Stomach (tissue), 9 donors: ENCODE results near the gene MEAK7. TPM values are rescaled to one million over a fixed set of nuclear protein-coding genes. Genes with fewer than 3 reads are reported as not detected.
A peak's percentile ranks its signal among the peaks of the same experiment; 100 is the strongest.

ENCODE experiments used
- DNase-seq, 2 donors: peaks; one replicate each; pipeline versions ENCODE4 v3.0.0 to v3.0.0-alpha.2; 2013 to 2019
- H3K27ac ChIP-seq, 5 donors: fragments of 200-600 bp in 4 of 5; sonication (generic) in 4 of 5; one replicate each; pipeline ENCODE4 v1.5.1; 2013 to 2019; ENCODE audit warnings: mild to moderate bottlenecking in 1 of 5, moderate library complexity in 1 of 5
- H3K27me3 ChIP-seq, 3 donors: fragments of 200-600 bp; sonication (generic); one replicate each; pipeline ENCODE4 v1.5.1; 2017 to 2019; ENCODE audit warnings: mixed run types in 1 of 3
- H3K36me3 ChIP-seq, 4 donors: fragments of 200-600 bp; sonication (generic); 1 replicate in 3 of 4; 2 replicates in 1 of 4; pipeline ENCODE4 v1.5.1; 2016 to 2019
- H3K4me1 ChIP-seq, 4 donors: fragments of 200-600 bp; sonication (generic); one replicate each; pipeline ENCODE4 v1.5.1; 2016 to 2019
- H3K4me3 ChIP-seq, 4 donors: fragments of 200-600 bp; sonication (generic) in 3 of 4; one replicate each; pipeline ENCODE4 v1.5.1; 2016 to 2019; ENCODE audit warnings: mild to moderate bottlenecking in 1 of 4
- H3K9me3 ChIP-seq, 4 donors: fragments of 200-600 bp; sonication (generic); one replicate each; pipeline ENCODE4 v1.5.1; 2016 to 2019
- EP300 ChIP-seq: sonication (generic); formaldehyde crosslinking; IDR thresholded peaks from one replicate; pipeline ENCODE4 v1.6.1; 2017; ENCODE audit warnings: antibody characterized with exemption
- POLR2A ChIP-seq, 4 donors: fragments of 450-650 bp; IDR thresholded peaks; one replicate each; pipeline ENCODE4 v1.6.1; 2016; ENCODE audit warnings: antibody characterized with exemption in 4 of 4, control low read depth in 2 of 4, mild to moderate bottlenecking in 1 of 4, moderate library complexity in 1 of 4
- POLR2AphosphoS5 ChIP-seq, 3 donors: sonication (generic); formaldehyde crosslinking; IDR thresholded peaks; one replicate each; pipeline ENCODE4 v1.6.1; 2016; ENCODE audit warnings: antibody characterized with exemption in 3 of 3
- WGBS, 5 donors: extraction: QIAGEN DNeasy Blood & Tissue Kit in 3 of 5; methylation state at CpG; one replicate each; pipeline versions ENCODE4 v1.1.5 to v1.1.7; 2013 to 2018; 5-methylcytosine and 5-hydroxymethylcytosine counted together
- intact Hi-C: fragments of 100-400 bp; cut with DNase I; formaldehyde crosslinking; loops from one replicate; pipeline ENCODE4 v1.15.1; 2023; ENCODE audit warnings: low total_unique reads
- polyA plus RNA-seq, 3 donors: library from polyadenylated mRNA; stranded (reverse); fragments of 200-250 nt; gene quantifications; one replicate each; pipeline ENCODE4 v1.2.3, GENCODE V29; 2013
- total RNA-seq, 5 donors: library from RNA; depleted of rRNA; stranded (reverse); fragments of >200 nt; gene quantifications; one replicate each; pipeline versions ENCODE4 v1.1.0 to v1.2.3, GENCODE V29; 2014 to 2016
- TF ChIP-seq, protein P1 (sequence below), 7 experiments: fragments of 450-650 bp in 4 of 7; fragments of 200-600 bp in 3 of 7; sonication (generic) in 3 of 7; IDR thresholded peaks; one replicate each; pipeline ENCODE4 v1.5.1; 2016 to 2019; ENCODE audit warnings: antibody characterized with exemption in 7 of 7, control low read depth in 2 of 7, mild to moderate bottlenecking in 1 of 7
- donor health status: healthy with polysubstance abuse.
- donor health status: Bipolar disorder and iron deficiency.
- donor health status: healthy.

Gene MEAK7
- total and polyA plus RNA-seq, 8 donors = 3.9 to 21.1 (median 6.9) TPM

DNA sequence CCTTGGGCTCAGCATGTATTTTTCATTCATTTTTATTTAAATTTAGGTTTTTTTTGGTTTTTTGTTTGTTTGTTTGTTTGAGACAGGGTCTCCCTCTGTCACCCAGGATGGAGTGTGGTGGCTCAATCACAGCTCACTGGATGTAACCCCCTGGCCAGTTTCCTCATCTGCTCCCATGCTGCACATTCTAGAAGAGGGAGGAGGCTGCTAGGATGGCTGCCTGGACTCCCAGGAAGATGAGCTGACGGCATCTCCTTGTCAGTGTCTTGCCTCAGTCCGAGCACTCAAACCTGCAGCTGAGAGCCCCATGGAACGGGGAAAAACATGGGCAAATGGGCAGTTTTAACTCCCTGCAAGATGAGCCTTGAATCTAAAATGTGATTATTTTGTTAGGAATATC is 7.5 kb downstream of the MEAK7 start:
- intact Hi-C loops = no loop called here
- TF ChIP-seq POLR2A (IDR thresholded peaks at IDR 0.05) (no peak), POLR2AphosphoS5 (IDR thresholded peaks at IDR 0.05) (no peak), EP300 (no peak)
- TF ChIP-seq, protein P1, sequence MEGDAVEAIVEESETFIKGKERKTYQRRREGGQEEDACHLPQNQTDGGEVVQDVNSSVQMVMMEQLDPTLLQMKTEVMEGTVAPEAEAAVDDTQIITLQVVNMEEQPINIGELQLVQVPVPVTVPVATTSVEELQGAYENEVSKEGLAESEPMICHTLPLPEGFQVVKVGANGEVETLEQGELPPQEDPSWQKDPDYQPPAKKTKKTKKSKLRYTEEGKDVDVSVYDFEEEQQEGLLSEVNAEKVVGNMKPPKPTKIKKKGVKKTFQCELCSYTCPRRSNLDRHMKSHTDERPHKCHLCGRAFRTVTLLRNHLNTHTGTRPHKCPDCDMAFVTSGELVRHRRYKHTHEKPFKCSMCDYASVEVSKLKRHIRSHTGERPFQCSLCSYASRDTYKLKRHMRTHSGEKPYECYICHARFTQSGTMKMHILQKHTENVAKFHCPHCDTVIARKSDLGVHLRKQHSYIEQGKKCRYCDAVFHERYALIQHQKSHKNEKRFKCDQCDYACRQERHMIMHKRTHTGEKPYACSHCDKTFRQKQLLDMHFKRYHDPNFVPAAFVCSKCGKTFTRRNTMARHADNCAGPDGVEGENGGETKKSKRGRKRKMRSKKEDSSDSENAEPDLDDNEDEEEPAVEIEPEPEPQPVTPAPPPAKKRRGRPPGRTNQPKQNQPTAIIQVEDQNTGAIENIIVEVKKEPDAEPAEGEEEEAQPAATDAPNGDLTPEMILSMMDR (IDR thresholded peaks at IDR 0.05) = no peak
- Histone ChIP-seq H3K36me3 (peaks cover 23 to 85% (median 66%) of the 10 kb centered on the region in 4 donors), H3K27ac (no peak overlapping the region), H3K9me3 (no peaks in the 10 kb centered on the region), H3K4me1 (no peaks in the 10 kb centered on the region), H3K4me3 (no peak overlapping the region), H3K27me3 (no peaks in the 10 kb centered on the region)
- 95 to 99% (median 97%) methylated on average over 3 of the region's 3 CpGs for WGBS, 5 donors
- no peak for DNase-seq

DNA sequence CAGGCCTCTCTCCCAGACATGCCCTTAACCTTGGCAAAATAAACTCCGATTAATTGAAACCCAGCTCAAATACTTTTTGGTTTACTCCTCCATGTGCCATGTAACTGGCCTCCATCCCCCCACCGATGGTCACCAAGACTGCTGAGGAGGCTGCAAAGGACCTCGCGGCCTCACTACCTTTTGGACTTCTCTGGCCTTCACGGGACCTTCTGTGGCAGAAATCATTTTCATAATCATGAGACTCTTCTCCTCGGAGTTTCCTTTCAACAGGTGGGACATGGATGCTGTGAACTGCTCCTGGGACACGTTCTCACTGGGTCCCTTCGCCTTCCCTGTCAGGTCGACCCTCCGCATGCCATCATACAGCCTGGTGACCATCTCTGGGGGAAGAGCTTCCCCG is 9.0 kb downstream of the MEAK7 start:
- Histone ChIP-seq H3K4me3 (no peak overlapping the region), H3K27ac (no peak overlapping the region), H3K36me3 (peaks cover 23 to 84% (median 64%) of the 10 kb centered on the region in 4 donors), H3K9me3 (no peaks in the 10 kb centered on the region), H3K4me1 (no peaks in the 10 kb centered on the region), H3K27me3 (no peaks in the 10 kb centered on the region)
- WGBS, 5 donors = 96 to 98% (median 97%) methylated on average over 11 of the region's 11 CpGs
- TF ChIP-seq POLR2AphosphoS5 (IDR thresholded peaks at IDR 0.05) (no peak), EP300 (no peak), POLR2A (IDR thresholded peaks at IDR 0.05) (no peak)
- TF ChIP-seq, protein P1 (IDR thresholded peaks at IDR 0.05) = no peak
- intact Hi-C loops = no loop called here
- DNase-seq = peak in 1 of 2 donors; percentile 9

DNA sequence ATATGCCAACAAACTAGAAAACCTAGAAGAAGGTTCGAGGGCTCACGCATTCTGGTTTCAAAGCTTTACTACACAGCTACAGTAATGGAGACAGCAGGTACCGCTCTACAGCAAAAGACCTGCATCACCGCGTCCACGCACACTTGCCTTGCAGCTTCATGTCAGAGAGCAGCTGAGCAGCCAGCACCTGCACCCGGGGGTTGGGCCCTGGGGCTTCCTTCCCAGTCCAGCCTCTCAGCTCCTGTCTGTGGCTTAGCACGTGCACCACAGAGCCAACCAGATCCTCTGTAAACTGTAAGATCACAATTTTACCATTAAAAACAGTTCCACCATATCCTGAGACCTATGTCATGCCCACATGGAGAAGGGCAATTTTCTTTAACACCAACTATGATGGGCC is 15.3 kb downstream of the MEAK7 start:
- H3K4me3 ChIP-seq = no peak overlapping the region
- 74 to 93% (median 86%) methylated on average over 8 of the region's 8 CpGs for WGBS, 5 donors
- peaks cover 15 to 82% (median 68%) of the 10 kb centered on the region in 4 donors for H3K36me3 ChIP-seq
- TF ChIP-seq, protein P1 (IDR thresholded peaks at IDR 0.05) = no peak
- no peak for TF ChIP-seq EP300
- no peak for TF ChIP-seq POLR2AphosphoS5 (IDR thresholded peaks at IDR 0.05)
- no peak for TF ChIP-seq POLR2A (IDR thresholded peaks at IDR 0.05)
- H3K9me3 ChIP-seq = no peaks in the 10 kb centered on the region
- no peaks in the 10 kb centered on the region for H3K4me1 ChIP-seq
- intact Hi-C loops = no loop called here
- H3K27ac ChIP-seq = no peak overlapping the region
- DNase-seq = no peak
- no peaks in the 10 kb centered on the region for H3K27me3 ChIP-seq

DNA sequence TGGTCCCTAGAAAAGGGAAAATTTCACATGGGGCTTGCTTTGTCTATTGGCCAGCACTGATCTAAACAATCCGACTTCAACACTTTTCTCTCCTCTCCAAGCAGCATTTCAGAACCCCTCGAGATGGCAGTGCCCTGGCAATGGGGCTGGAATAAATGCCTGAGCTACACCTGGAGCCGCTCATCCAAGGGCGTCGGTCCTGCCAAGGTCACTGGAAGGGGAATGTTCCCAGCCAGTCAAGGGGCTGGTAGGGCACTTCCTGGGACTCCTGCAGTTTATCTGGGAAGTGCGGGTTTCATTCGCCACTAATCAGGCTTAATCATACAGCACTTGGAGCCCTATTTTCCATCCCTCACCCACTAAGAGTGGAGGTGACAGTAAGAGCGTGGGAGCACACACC is 17.1 kb downstream of the MEAK7 start:
- 73 to 91% (median 79%) methylated on average over 8 of the region's 8 CpGs for WGBS, 5 donors
- no peak overlapping the region for H3K4me3 ChIP-seq

More for the DNA sequence above, 17.1 kb downstream of the MEAK7 start:
- H3K27me3 ChIP-seq = no peaks in the 10 kb centered on the region
- peak in 1 of 2 donors; percentile 25 for DNase-seq
- no peak for TF ChIP-seq POLR2A (IDR thresholded peaks at IDR 0.05)
- TF ChIP-seq EP300 = no peak
- TF ChIP-seq POLR2AphosphoS5 (IDR thresholded peaks at IDR 0.05) = no peak
- TF ChIP-seq, protein P1 (IDR thresholded peaks at IDR 0.05) = no peak
- H3K27ac ChIP-seq = no peak overlapping the region
- no peaks in the 10 kb centered on the region for H3K9me3 ChIP-seq
- H3K36me3 ChIP-seq = peaks cover 22 to 82% (median 72%) of the 10 kb centered on the region in 4 donors
- no peaks in the 10 kb centered on the region for H3K4me1 ChIP-seq
- intact Hi-C loops = no loop called here
